ENCODE data around the gene OSBPL8. TPM values are rescaled to one million over a fixed set of nuclear protein-coding genes. Genes with fewer than 3 reads are reported as not detected.

OSBPL8 gene
- total and polyA plus RNA-seq, 4 donors = 6.9 to 32.5 (median 22.9) TPM

DNA sequence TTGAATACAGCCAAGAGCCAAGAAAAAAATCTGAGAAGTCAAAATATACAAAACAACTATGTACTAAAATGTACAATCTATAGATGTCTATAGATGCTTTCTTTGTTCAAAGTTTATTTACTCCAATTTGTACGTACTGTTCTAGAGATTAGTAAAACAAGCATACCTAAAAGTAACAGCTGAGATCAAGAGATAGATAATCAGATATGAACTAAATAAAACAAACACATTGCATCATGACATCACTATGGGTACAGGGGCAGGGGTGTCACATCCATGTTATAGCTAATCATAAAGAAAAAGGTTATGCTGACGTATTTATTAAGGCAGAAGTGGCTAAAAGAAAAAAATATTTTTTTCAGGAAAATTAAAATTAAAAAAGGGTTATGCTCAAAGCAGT lies 139.3 kb downstream of the OSBPL8 start (continued):
- TF ChIP-seq, protein P1, sequence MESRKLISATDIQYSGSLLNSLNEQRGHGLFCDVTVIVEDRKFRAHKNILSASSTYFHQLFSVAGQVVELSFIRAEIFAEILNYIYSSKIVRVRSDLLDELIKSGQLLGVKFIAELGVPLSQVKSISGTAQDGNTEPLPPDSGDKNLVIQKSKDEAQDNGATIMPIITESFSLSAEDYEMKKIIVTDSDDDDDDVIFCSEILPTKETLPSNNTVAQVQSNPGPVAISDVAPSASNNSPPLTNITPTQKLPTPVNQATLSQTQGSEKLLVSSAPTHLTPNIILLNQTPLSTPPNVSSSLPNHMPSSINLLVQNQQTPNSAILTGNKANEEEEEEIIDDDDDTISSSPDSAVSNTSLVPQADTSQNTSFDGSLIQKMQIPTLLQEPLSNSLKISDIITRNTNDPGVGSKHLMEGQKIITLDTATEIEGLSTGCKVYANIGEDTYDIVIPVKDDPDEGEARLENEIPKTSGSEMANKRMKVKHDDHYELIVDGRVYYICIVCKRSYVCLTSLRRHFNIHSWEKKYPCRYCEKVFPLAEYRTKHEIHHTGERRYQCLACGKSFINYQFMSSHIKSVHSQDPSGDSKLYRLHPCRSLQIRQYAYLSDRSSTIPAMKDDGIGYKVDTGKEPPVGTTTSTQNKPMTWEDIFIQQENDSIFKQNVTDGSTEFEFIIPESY (IDR thresholded peaks at IDR 0.05) = no peak
- TF ChIP-seq TAF1 (conservative IDR thresholded peaks at IDR 0.05) = no peak
- no peak for TF ChIP-seq FOXA1 (IDR thresholded peaks at IDR 0.05)

DNA sequence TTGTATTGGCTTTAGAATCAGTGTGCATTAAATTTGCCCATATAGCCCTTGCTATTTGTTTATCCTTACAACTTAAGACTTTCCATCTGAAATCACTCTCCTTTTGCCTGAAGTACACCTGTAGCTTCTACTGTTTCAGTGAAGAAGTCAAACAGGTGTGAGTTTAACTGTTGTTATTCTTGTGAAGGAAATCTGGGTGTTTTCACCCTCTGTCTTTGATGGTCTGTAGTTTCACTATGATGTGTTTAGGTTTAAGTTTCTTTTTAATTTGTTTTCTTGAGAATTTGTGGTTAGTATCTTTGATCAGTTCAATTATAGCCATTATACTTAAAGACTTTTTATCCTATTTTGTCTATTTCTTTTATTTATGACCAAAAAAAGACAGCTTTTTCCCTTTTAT lies 142.5 kb downstream of the OSBPL8 start:
- Histone ChIP-seq H3K4me1 (ENCODE audit: control insufficient read depth in 4 of 4, insufficient read depth in 4 of 4, low read length in 3 of 4) (peaks cover 0 to 1% (median 0%) of the 10 kb centered on the region in 4 donors), H3K9ac (ENCODE audit: low read depth in 1 of 2, low read length in 2 of 2) (no peak overlapping the region), H3K27ac (ENCODE audit: low read depth in 1 of 2, low read length in 2 of 2) (no peak overlapping the region), H3K27me3 (ENCODE audit: control insufficient read depth in 4 of 4, insufficient read depth in 4 of 4, low read length in 3 of 4) (no peaks in the 10 kb centered on the region), H3K4me3 (ENCODE audit: low read depth in 1 of 3, low read length in 3 of 3) (no peak overlapping the region), H3K9me3 (ENCODE audit: control insufficient read depth in 4 of 4, low read length in 3 of 4) (no peaks in the 10 kb centered on the region), H3K36me3 (ENCODE audit: control insufficient read depth in 4 of 4, insufficient read depth in 3 of 4, low read depth in 1 of 4, low read length in 3 of 4) (no peaks in the 10 kb centered on the region)
- TF ChIP-seq FOXA2 (IDR thresholded peaks at IDR 0.05) = no peak
- TF ChIP-seq, protein P1 (IDR thresholded peaks at IDR 0.05) = no peak
- TF ChIP-seq NR2F2 (IDR thresholded peaks at IDR 0.05) = no peak
- TF ChIP-seq, protein P2, sequence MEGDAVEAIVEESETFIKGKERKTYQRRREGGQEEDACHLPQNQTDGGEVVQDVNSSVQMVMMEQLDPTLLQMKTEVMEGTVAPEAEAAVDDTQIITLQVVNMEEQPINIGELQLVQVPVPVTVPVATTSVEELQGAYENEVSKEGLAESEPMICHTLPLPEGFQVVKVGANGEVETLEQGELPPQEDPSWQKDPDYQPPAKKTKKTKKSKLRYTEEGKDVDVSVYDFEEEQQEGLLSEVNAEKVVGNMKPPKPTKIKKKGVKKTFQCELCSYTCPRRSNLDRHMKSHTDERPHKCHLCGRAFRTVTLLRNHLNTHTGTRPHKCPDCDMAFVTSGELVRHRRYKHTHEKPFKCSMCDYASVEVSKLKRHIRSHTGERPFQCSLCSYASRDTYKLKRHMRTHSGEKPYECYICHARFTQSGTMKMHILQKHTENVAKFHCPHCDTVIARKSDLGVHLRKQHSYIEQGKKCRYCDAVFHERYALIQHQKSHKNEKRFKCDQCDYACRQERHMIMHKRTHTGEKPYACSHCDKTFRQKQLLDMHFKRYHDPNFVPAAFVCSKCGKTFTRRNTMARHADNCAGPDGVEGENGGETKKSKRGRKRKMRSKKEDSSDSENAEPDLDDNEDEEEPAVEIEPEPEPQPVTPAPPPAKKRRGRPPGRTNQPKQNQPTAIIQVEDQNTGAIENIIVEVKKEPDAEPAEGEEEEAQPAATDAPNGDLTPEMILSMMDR (IDR thresholded peaks at IDR 0.05; ENCODE audit: low read depth, low read length, missing input control) = no peak
- TF ChIP-seq HNF4A (conservative IDR thresholded peaks at IDR 0.05) = no peak
- TF ChIP-seq EGR1 (IDR thresholded peaks at IDR 0.05; ENCODE audit: low read depth in 2 of 2) = no peak
- no peak for TF ChIP-seq SP1 (IDR thresholded peaks at IDR 0.05)
- TF ChIP-seq, protein P3, sequence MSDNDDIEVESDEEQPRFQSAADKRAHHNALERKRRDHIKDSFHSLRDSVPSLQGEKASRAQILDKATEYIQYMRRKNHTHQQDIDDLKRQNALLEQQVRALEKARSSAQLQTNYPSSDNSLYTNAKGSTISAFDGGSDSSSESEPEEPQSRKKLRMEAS (IDR thresholded peaks at IDR 0.05) = no peak
- TF ChIP-seq TAF1 (conservative IDR thresholded peaks at IDR 0.05) = no peak
- no peak for TF ChIP-seq FOXA1 (IDR thresholded peaks at IDR 0.05)
- TF ChIP-seq, protein P4, sequence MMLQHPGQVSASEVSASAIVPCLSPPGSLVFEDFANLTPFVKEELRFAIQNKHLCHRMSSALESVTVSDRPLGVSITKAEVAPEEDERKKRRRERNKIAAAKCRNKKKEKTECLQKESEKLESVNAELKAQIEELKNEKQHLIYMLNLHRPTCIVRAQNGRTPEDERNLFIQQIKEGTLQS (IDR thresholded peaks at IDR 0.05) = no peak
- no peak for TF ChIP-seq HNF4G (IDR thresholded peaks at IDR 0.05)
- DNase-seq (ENCODE audit: low spot score) = no peak

DNA sequence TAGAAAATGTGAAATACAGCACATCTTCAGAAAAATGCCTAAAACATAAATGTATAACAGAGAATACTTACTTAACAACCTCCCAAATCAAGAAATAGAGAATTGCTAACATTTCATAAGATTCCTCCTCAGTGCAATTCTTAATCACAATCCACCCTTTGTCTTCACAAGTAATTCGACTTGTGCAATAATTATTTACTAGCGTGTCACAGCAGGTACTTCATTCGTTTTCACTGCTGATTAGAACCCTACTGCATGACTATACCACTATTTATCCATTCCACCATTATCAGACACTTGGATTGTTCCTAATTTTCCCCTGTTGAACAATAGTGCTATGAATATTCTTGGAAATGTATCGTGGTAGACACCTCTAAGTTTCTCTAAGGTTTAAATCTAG lies 146.4 kb downstream of the OSBPL8 start:
- no peak overlapping the region for H3K27ac ChIP-seq (ENCODE audit: low read depth in 1 of 2, low read length in 2 of 2)
- no peaks in the 10 kb centered on the region for H3K9me3 ChIP-seq (ENCODE audit: control insufficient read depth in 4 of 4, low read length in 3 of 4)
- no peak overlapping the region for H3K4me3 ChIP-seq (ENCODE audit: low read depth in 1 of 3, low read length in 3 of 3)
- no peak overlapping the region for H3K9ac ChIP-seq (ENCODE audit: low read depth in 1 of 2, low read length in 2 of 2)
- H3K36me3 ChIP-seq (ENCODE audit: control insufficient read depth in 4 of 4, insufficient read depth in 3 of 4, low read depth in 1 of 4, low read length in 3 of 4) = peaks cover 0 to 1% (median 0%) of the 10 kb centered on the region in 4 donors
- DNase-seq (ENCODE audit: low spot score) = no peak
- no peaks in the 10 kb centered on the region for H3K27me3 ChIP-seq (ENCODE audit: control insufficient read depth in 4 of 4, insufficient read depth in 4 of 4, low read length in 3 of 4)
- H3K4me1 ChIP-seq (ENCODE audit: control insufficient read depth in 4 of 4, insufficient read depth in 4 of 4, low read length in 3 of 4) = no peaks in the 10 kb centered on the region
- WGBS = 95% methylated on average over 4 of the region's 4 CpGs
- TF ChIP-seq, protein P3 (IDR thresholded peaks at IDR 0.05) = no peak
- no peak for TF ChIP-seq RXRA (IDR thresholded peaks at IDR 0.05)
- no peak for TF ChIP-seq FOXA2 (IDR thresholded peaks at IDR 0.05)
- TF ChIP-seq SP1 (IDR thresholded peaks at IDR 0.05) = no peak
- no peak for TF ChIP-seq GABPA (IDR thresholded peaks at IDR 0.05 in 1 of 2, conservative IDR thresholded peaks at IDR 0.05 in 1 of 2)
- no peak for TF ChIP-seq EGR1 (IDR thresholded peaks at IDR 0.05; ENCODE audit: low read depth in 2 of 2)
- TF ChIP-seq HNF4A (conservative IDR thresholded peaks at IDR 0.05) = no peak
- TF ChIP-seq, protein P2 (IDR thresholded peaks at IDR 0.05; ENCODE audit: low read depth, low read length, missing input control) = no peak
- TF ChIP-seq NR2F2 (IDR thresholded peaks at IDR 0.05) = no peak
- TF ChIP-seq, protein P5, sequence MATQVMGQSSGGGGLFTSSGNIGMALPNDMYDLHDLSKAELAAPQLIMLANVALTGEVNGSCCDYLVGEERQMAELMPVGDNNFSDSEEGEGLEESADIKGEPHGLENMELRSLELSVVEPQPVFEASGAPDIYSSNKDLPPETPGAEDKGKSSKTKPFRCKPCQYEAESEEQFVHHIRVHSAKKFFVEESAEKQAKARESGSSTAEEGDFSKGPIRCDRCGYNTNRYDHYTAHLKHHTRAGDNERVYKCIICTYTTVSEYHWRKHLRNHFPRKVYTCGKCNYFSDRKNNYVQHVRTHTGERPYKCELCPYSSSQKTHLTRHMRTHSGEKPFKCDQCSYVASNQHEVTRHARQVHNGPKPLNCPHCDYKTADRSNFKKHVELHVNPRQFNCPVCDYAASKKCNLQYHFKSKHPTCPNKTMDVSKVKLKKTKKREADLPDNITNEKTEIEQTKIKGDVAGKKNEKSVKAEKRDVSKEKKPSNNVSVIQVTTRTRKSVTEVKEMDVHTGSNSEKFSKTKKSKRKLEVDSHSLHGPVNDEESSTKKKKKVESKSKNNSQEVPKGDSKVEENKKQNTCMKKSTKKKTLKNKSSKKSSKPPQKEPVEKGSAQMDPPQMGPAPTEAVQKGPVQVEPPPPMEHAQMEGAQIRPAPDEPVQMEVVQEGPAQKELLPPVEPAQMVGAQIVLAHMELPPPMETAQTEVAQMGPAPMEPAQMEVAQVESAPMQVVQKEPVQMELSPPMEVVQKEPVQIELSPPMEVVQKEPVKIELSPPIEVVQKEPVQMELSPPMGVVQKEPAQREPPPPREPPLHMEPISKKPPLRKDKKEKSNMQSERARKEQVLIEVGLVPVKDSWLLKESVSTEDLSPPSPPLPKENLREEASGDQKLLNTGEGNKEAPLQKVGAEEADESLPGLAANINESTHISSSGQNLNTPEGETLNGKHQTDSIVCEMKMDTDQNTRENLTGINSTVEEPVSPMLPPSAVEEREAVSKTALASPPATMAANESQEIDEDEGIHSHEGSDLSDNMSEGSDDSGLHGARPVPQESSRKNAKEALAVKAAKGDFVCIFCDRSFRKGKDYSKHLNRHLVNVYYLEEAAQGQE (IDR thresholded peaks at IDR 0.05) = no peak

Data from liver (tissue), 9 donors.